HG02870 (cell line): Measurements from ENCODE around the gene ALDH9A1.
"Not testable (repeated sequence)": the region's sequence is repeated elsewhere in the genome, so short reads cannot be mapped to it uniquely, and the experiment has no call there.

Source experiments
- ATAC-seq: cut with Tn5 transposase; IDR thresholded peaks from one replicate; pipeline ENCODE4 v1.9.1; 2021; ENCODE audit warnings: mild to moderate bottlenecking, moderate library complexity; ENCODE audit not compliant: unreplicated experiment

The ALDH9A1 gene

GRCh38 chr1:165688046-165688445 lies 10.3 kb downstream of the ALDH9A1 start:
- no peak for ATAC-seq

GRCh38 chr1:165686971-165687433 lies 11.4 kb downstream of the ALDH9A1 start:
- peak; percentile 43 for ATAC-seq

- ATAC-seq = peak; percentile 69
These were observed 12.0 kb downstream of the ALDH9A1 start for GRCh38 chr1:165686121-165686970.

- no peak for ATAC-seq
These were observed 14.4 kb downstream of the ALDH9A1 start for GRCh38 chr1:165683848-165684485.

GRCh38 chr1:165680773-165681172 lies 17.6 kb downstream of the ALDH9A1 start:
- ATAC-seq = not testable (repeated sequence)

GRCh38 chr1:165680303-165680702 lies 18.1 kb downstream of the ALDH9A1 start:
- no peak for ATAC-seq

- no peak for ATAC-seq
These were observed 18.9 kb downstream of the ALDH9A1 start for GRCh38 chr1:165679282-165680036.

- no peak for ATAC-seq
These were observed 19.9 kb downstream of the ALDH9A1 start for GRCh38 chr1:165678509-165678908.

GRCh38 chr1:165675794-165676193 lies 22.6 kb downstream of the ALDH9A1 start:
- ATAC-seq = no peak

GRCh38 chr1:165674599-165674998 lies 23.8 kb downstream of the ALDH9A1 start:
- no peak for ATAC-seq

GRCh38 chr1:165671526-165671925 lies 26.8 kb downstream of the ALDH9A1 start:
- no peak for ATAC-seq

GRCh38 chr1:165668184-165668583 lies 30.2 kb downstream of the ALDH9A1 start:
- no peak for ATAC-seq

- no peak for ATAC-seq
These were observed 32.1 kb downstream of the ALDH9A1 start for GRCh38 chr1:165666152-165666825.

GRCh38 chr1:165662186-165662585 lies 36.2 kb downstream of the ALDH9A1 start:
- no peak for ATAC-seq

- no peak for ATAC-seq
These were observed 36.7 kb downstream of the ALDH9A1 start for GRCh38 chr1:165661703-165662102.

- ATAC-seq = no peak
These were observed 38.8 kb downstream of the ALDH9A1 start for GRCh38 chr1:165659581-165659895.

GRCh38 chr1:165658766-165659580 lies 39.4 kb downstream of the ALDH9A1 start:
- ATAC-seq = not testable (repeated sequence)

- no peak for ATAC-seq
These were observed 47.3 kb downstream of the ALDH9A1 start for GRCh38 chr1:165650981-165651625.

- ATAC-seq = no peak
These were observed 49.3 kb downstream of the ALDH9A1 start for GRCh38 chr1:165648919-165649572.
